HepG2 (cell line): ENCODE data around the gene SAMD4B. TPM values are rescaled to one million over a fixed set of nuclear protein-coding genes. Genes with fewer than 3 reads are reported as not detected.

Experiments used
- ATAC-seq: fragments of 200-7000 bp; cut with Tn5 transposase; 3 replicates; pipeline ENCODE4 v1.9.1; 2020; ENCODE audit warnings: mild to moderate bottlenecking, moderate library complexity
- BruUV-seq: library from RNA; stranded (reverse); fragments of 400-500 nt; replicated peaks from 2 replicates; lab custom pipeline; 2021; lab: Mats Ljungman, UMichigan
- CTCF ChIA-PET: fragments of 300-600 bp; formaldehyde crosslinking; extraction: SDS; loops from one replicate; lab custom pipeline; 2021; ENCODE audit warnings: low total read pairs, inconsistent platforms, low intra/inter-chr PET ratio; lab: Yijun Ruan, JAX
- POLR2A ChIA-PET: fragments of 350-600 bp; sonication (Branson Sonifier 250); formaldehyde crosslinking; loops from one replicate; lab custom pipeline; 2020; ENCODE audit warnings: antibody characterized with exemption, inconsistent platforms; lab: Yijun Ruan, JAX
- DNase-seq: peaks from one replicate; pipeline ENCODE4 v3.0.0-alpha.2; 2015; ENCODE audit warnings: low spot score
- FAIRE-seq: peaks from 3 replicates; lab custom pipeline; 2011; peaks lifted over from hg19 to GRCh38; lab: Jason Lieb, UNC
- H2AFZ ChIP-seq: one replicate; pipeline ENCODE4 v1.6.1; 2011; ENCODE audit warnings: low read length, inconsistent platforms
- H3K27ac ChIP-seq: fragments of 300-600 bp; 3 replicates; pipeline ENCODE4 v1.8.0; 2011; ENCODE audit warnings: mixed run types, mild to moderate bottlenecking, mixed read lengths, low read length, inconsistent platforms; ENCODE audit not compliant: insufficient read depth; ENCODE audit errors: extremely low read length
- H3K27me3 ChIP-seq, 2 experiments: fragments of 200-600 bp in 1 of 2; 2 replicates in 1 of 2; 3 replicates in 1 of 2; pipeline versions ENCODE4 v1.6.0 to v1.8.0; 2011; ENCODE audit warnings: low read length in 2 of 2, mild to moderate bottlenecking in 2 of 2, moderate library complexity in 2 of 2, inconsistent platforms in 1 of 2; ENCODE audit not compliant: insufficient read depth in 2 of 2, control insufficient read depth in 1 of 2
- H3K36me3 ChIP-seq, 2 experiments: fragments of 200-600 bp in 1 of 2; replicated peaks in 1 of 2; 2 replicates in 1 of 2; 3 replicates in 1 of 2; pipeline versions ENCODE4 v1.5.1 to v1.8.0; 2011; ENCODE audit warnings: low read length in 2 of 2, inconsistent platforms in 1 of 2; ENCODE audit not compliant: insufficient read depth in 2 of 2, control insufficient read depth in 1 of 2
- H3K4me1 ChIP-seq: 2 replicates; pipeline ENCODE4 v1.5.1; 2012; ENCODE audit warnings: low read length, inconsistent platforms; ENCODE audit not compliant: insufficient read depth
- H3K4me2 ChIP-seq: 2 replicates; pipeline ENCODE4 v1.6.0; 2011; ENCODE audit warnings: low read depth, low read length, inconsistent platforms
- H3K4me3 ChIP-seq, 3 experiments: fragments of 200-600 bp in 1 of 3; sonication (generic), shearing (Covaris generic) in 1 of 3; replicated peaks in 1 of 3; 2 replicates each; pipeline ENCODE4 v1.5.1; 2011 to 2016; ENCODE audit warnings: low read length in 3 of 3, inconsistent platforms in 2 of 3, low read depth in 2 of 3, mild to moderate bottlenecking in 2 of 3, control low read depth in 1 of 3, mixed read lengths in 1 of 3; ENCODE audit not compliant: insufficient read depth in 1 of 3
- H3K79me2 ChIP-seq: one replicate; pipeline ENCODE4 v1.6.1; 2011; ENCODE audit warnings: low read length, inconsistent platforms; ENCODE audit not compliant: insufficient read depth
- H3K9ac ChIP-seq: 2 replicates; pipeline ENCODE4 v1.6.0; 2011; ENCODE audit warnings: mild to moderate bottlenecking, low read depth, low read length, inconsistent platforms; ENCODE audit not compliant: insufficient read depth
- H3K9me3 ChIP-seq: 2 replicates; pipeline ENCODE4 v1.5.1; 2012; ENCODE audit warnings: mild to moderate bottlenecking, low read length
- H4K20me1 ChIP-seq: 2 replicates; pipeline ENCODE4 v1.6.0; 2011; ENCODE audit warnings: inconsistent platforms, mild to moderate bottlenecking, low read length, moderate library complexity; ENCODE audit not compliant: insufficient read depth
- ARNTL ChIP-seq: sonication (generic); formaldehyde crosslinking; IDR thresholded peaks from 2 replicates; pipeline ENCODE4 v1.4.0; 2020; ENCODE audit warnings: mild to moderate bottlenecking, missing genetic modification reagents
- GABPA ChIP-seq, 2 experiments: IDR thresholded peaks; 2 replicates each; pipeline ENCODE4 v1.6.1; 2011 to 2016; ENCODE audit warnings: low read depth in 2 of 2, low read length in 1 of 2, missing biosample characterization in 1 of 2, missing genetic modification characterization in 1 of 2
- HNRNPL ChIP-seq: fragments of 200-400 bp; formaldehyde crosslinking; IDR thresholded peaks from 2 replicates; pipeline ENCODE4 v1.6.1; 2017; ENCODE audit warnings: mild to moderate bottlenecking, low read depth, low read length
- IKZF4 ChIP-seq: sonication (generic); formaldehyde crosslinking; IDR thresholded peaks from 2 replicates; pipeline ENCODE4 v1.5.1; 2020; ENCODE audit warnings: borderline replicate concordance, mild to moderate bottlenecking, low read depth, missing genetic modification reagents; ENCODE audit errors: not compliant biosample characterization
- JUNB ChIP-seq: sonication (generic); formaldehyde crosslinking; IDR thresholded peaks from 2 replicates; pipeline ENCODE4 v1.8.0; 2022; ENCODE audit warnings: missing genetic modification reagents, mild to moderate bottlenecking, borderline replicate concordance
- MATR3 ChIP-seq: sonication (generic); formaldehyde crosslinking; IDR thresholded peaks from 2 replicates; pipeline ENCODE4 v1.4.0; 2020; ENCODE audit warnings: missing genetic modification reagents
- NFKB2 ChIP-seq: sonication (generic); formaldehyde crosslinking; IDR thresholded peaks from 2 replicates; pipeline ENCODE4 v1.4.0; 2020; ENCODE audit warnings: missing genetic modification reagents, borderline replicate concordance
- NRL ChIP-seq: sonication (generic); formaldehyde crosslinking; IDR thresholded peaks from 2 replicates; pipeline ENCODE4 v1.5.0; 2020; ENCODE audit warnings: missing genetic modification reagents, mild to moderate bottlenecking, moderate library complexity, borderline replicate concordance
- RBFOX2 ChIP-seq: fragments of 200-400 bp; formaldehyde crosslinking; IDR thresholded peaks from 2 replicates; pipeline ENCODE4 v1.6.1; 2017; ENCODE audit warnings: low read depth, mild to moderate bottlenecking, low read length
- RXRB ChIP-seq: IDR thresholded peaks from 2 replicates; pipeline ENCODE4 v1.6.1; 2016; ENCODE audit warnings: borderline replicate concordance, missing genetic modification reagents, missing compliant biosample characterization
- TIGD3 ChIP-seq: sonication (generic); formaldehyde crosslinking; IDR thresholded peaks from 2 replicates; pipeline ENCODE4 v1.5.1; 2020; ENCODE audit warnings: mild to moderate bottlenecking, missing genetic modification reagents, borderline replicate concordance
- ZBTB4 ChIP-seq: sonication (generic); formaldehyde crosslinking; IDR thresholded peaks from 2 replicates; pipeline ENCODE4 v1.4.0; 2020; ENCODE audit warnings: missing genetic modification reagents, mild to moderate bottlenecking, borderline replicate concordance
- ZNF34 ChIP-seq: sonication (generic); formaldehyde crosslinking; IDR thresholded peaks from 2 replicates; pipeline ENCODE4 v1.4.0; 2020; ENCODE audit warnings: mild to moderate bottlenecking, missing genetic modification reagents, borderline replicate concordance
- ZNF75D ChIP-seq: sonication (generic); formaldehyde crosslinking; IDR thresholded peaks from 2 replicates; pipeline ENCODE4 v1.8.1; 2023; ENCODE audit warnings: missing genetic modification reagents, mild to moderate bottlenecking, borderline replicate concordance
- WGBS: methylation state at CpG from one replicate; pipeline ENCODE4 v1.1.6; 2017; ENCODE audit warnings: low lambda C conversion rate; 5-methylcytosine and 5-hydroxymethylcytosine counted together
- in situ Hi-C: cut with HindIII; loops from 2 replicates; pipeline ENCODE4 v1.10.0; 2017; ENCODE audit warnings: low pct_unique_long_range_greater_than_20kb; ENCODE audit not compliant: extremely low pct_ligation_motif_present
- intact Hi-C: fragments of 100-400 bp; cut with micrococcal nuclease; formaldehyde crosslinking; loops from one replicate; pipeline ENCODE4 v1.10.0; 2022; ENCODE audit not compliant: unreplicated experiment
- polyA plus RNA-seq, 8 experiments: library from polyadenylated mRNA; depleted of rRNA in 3 of 8; stranded (reverse) in 7 of 8; unstranded in 1 of 8; fragments of >200 nt; fragmentation: Illumina TruSeq in 4 of 8; extraction: Trizol in 4 of 8; gene quantifications; 2 replicates each; pipeline versions ENCODE4 v1.2.1 to v1.2.3, GENCODE V29; 2011 to 2016; ENCODE audit warnings: low read depth in 4 of 8, missing spikeins in 1 of 8, mixed read lengths in 1 of 8; ENCODE audit not compliant: insufficient read depth in 1 of 8
- total RNA-seq, 5 experiments: library from RNA; depleted of rRNA; stranded (reverse); fragments of >200 nt; fragmentation: Illumina TruSeq; extraction: Trizol; gene quantifications; 2 replicates each; pipeline ENCODE4 v1.2.3, GENCODE V29; 2016; ENCODE audit warnings: low read depth in 1 of 5

Gene SAMD4B
- total and polyA plus RNA-seq, 2 of the 13 experiments (the other 11 are each of a cell fraction or from before 2014, with no cell fraction given): 26.0 to 31.8 TPM

GRCh38 chr19:39372047-39372802 is 30.0 kb downstream of the SAMD4B start:
- H3K36me3 ChIP-seq: peaks cover 37 to 80% of the 10 kb centered on the region in 2 experiments
- DNase-seq (no peak), FAIRE-seq (no peak), ATAC-seq (no peak)
- no peak overlapping the region for H3K27ac ChIP-seq
- H3K4me3 ChIP-seq: no peak overlapping the region
- H3K27me3 ChIP-seq: no peaks in the 10 kb centered on the region
- ChIA-PET CTCF (no interaction called here), POLR2A (no interaction called here)
- intact Hi-C loops (no loop called here), in situ Hi-C loops (no loop called here)
- no TSS peak for BruUV-seq
- H3K4me2 ChIP-seq: no peak overlapping the region
- H3K9ac ChIP-seq: no peak overlapping the region
- H3K9me3 ChIP-seq: no peaks in the 10 kb centered on the region
- no peaks in the 10 kb centered on the region for H4K20me1 ChIP-seq
- no peaks in the 10 kb centered on the region for H3K79me2 ChIP-seq
- 93% methylated on average over 8 of the region's 8 CpGs for WGBS
- no peak for TF ChIP-seq ZBTB4 (CRISPR knock-in tag)
- TF ChIP-seq RXRB (CRISPR knock-in tag): no peak
- no peak for TF ChIP-seq ARNTL (CRISPR knock-in tag)
- no peak for TF ChIP-seq GABPA (IDR thresholded peaks at IDR 0.05; ENCODE audit: low read depth, low read length)
- no peak for TF ChIP-seq GABPA (CRISPR knock-in tag; IDR thresholded peaks at IDR 0.05; ENCODE audit: low read depth)
- TF ChIP-seq JUNB (CRISPR knock-in tag): no peak
- no peak for TF ChIP-seq NRL (CRISPR knock-in tag)
- no peak for TF ChIP-seq ZNF34
- no peak for TF ChIP-seq ZNF75D (CRISPR knock-in tag)
- no peak for TF ChIP-seq NFKB2
- TF ChIP-seq TIGD3 (CRISPR knock-in tag): no peak
- no peak for TF ChIP-seq HNRNPL
- no peak for TF ChIP-seq IKZF4 (CRISPR knock-in tag)
- no peak for TF ChIP-seq MATR3 (CRISPR knock-in tag)
- TF ChIP-seq RBFOX2: no peak
- H3K4me1 ChIP-seq: peaks cover 6% of the 10 kb centered on the region
- H2AFZ ChIP-seq: no peak overlapping the region
